Fibroblast of skin of right biceps (primary cell): ENCODE data around the gene GNB1.
"Not testable (repeated sequence)": the region's sequence is repeated elsewhere in the genome, so short reads cannot be mapped to it uniquely, and the experiment has no call there.

ENCODE experiments used
- DNase-seq: peaks from one replicate; pipeline ENCODE4 v3.0.0-alpha.2; 2013

Gene GNB1

GRCh38 chr1:1758059-1758621, 132.7 kb downstream of the GNB1 start:
- no peak for DNase-seq

DNA sequence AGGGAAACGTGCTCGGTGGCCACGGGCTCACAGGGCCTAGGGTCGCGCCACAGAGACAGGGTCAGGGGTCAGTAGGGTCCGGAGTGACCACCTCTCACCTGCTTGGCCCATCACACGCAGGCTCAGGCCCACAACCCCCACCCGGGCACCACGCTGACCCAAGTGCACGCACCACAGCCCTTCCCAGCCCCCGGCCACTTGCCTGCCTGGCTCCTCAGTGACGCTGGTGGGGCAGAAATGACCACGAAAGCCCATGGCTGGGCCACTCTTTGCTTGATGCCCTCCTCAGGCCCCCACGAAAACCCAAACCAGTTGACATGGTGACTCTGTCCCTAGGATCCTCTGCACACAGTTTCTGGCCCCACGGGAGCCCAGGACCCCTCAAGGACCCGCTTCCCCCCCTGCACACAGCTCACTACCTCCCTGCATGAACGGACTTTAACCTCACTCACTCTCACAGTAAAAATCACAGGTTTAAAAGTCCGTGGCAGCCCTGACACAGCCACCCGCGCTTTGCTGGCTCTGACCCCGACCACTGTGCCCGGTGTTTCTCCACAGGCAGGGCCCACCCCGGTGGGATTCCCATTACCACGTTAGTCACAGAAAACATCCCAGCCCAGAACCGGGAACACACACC, 133.3 kb downstream of the GNB1 start:
- DNase-seq, result no peak

DNA sequence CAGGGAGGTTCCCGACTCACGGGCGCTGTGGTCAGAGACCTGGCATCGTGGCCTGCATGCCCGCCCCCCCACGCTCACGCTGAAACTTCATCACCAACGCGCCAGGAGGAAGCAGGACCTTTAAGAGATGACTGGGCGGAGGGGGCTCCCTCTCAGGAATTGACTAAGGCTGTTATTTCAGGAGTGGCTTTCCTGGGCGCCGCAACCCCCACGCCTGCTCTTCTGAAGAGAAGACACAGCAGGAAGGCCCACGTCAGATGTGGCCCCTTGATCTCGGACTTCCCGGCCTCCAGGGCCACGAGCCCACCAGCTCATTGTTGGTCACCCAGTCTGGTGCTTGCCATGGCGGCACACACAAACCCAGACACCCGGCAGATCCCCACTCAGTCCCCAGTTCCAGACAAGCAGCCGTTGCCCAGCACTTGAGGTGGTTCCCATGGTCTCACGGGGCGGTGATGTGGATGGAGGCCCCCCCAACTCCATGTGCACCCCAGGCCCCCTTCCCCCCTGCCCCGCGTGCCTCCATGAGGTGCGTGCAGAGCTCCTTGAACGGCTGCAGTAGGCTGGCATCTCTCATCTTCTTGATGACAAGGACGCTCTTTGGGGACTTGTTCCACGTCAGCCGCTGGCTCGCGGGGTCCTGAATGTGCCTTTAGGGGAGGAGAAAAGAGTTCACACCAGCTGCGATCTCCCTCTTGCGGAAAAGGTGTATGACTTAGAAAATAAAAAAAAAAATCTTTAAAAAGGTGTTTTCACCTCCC, 134.0 kb downstream of the GNB1 start:
- no peak for DNase-seq

DNA sequence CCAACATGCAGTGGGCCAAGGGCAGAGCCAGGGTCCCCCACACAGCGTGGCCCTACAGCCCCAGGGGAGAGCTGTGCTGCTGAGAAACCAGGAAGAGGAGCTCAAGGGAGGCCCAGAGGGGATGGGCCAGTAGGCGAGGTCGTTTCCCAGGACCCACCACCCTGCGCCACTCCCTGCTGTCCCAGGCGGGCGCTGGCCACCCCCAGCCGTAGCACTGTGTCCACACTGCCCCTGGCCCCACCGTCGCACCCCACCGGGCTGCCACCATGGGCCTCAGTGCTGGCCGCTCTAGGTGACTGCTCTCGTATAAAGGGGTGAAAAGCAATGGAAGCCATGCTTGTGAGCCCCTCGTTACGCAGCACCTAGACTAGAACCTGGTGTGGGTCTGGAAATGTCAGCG, 135.0 kb downstream of the GNB1 start:
- DNase-seq, result no peak

- no peak for DNase-seq
These were observed 135.5 kb downstream of the GNB1 start for GRCh38 chr1:1755426-1755825.

GRCh38 chr1:1754051-1754815, 136.7 kb downstream of the GNB1 start:
- no peak for DNase-seq

DNA sequence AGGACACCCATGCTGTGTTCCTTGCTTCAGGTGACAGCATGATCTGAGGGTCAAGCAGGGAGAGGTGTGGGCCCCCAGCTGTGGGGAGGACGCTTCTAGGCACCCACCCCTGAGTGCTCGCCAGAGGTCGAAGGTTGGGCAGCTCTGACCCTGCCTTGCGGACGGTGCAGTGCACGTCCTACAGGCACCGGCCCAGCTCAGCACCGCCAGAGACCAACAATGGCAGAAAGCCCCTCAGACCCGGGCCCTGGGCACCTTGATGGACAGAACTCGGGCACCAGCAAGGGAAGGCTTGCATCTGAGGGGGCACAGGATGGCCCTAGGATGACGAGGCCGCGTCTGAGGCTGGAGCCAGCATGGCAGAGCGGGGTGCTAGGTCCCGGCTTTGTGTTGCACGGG, 137.3 kb downstream of the GNB1 start:
- DNase-seq, result no peak

GRCh38 chr1:1752636-1753606, 138.0 kb downstream of the GNB1 start:
- DNase-seq, result no peak

GRCh38 chr1:1752190-1752589, 138.7 kb downstream of the GNB1 start:
- DNase-seq, result no peak

GRCh38 chr1:1749941-1750340, 140.9 kb downstream of the GNB1 start:
- not testable (repeated sequence) for DNase-seq

GRCh38 chr1:1748686-1749321, 142.1 kb downstream of the GNB1 start:
- DNase-seq, result no peak

DNA sequence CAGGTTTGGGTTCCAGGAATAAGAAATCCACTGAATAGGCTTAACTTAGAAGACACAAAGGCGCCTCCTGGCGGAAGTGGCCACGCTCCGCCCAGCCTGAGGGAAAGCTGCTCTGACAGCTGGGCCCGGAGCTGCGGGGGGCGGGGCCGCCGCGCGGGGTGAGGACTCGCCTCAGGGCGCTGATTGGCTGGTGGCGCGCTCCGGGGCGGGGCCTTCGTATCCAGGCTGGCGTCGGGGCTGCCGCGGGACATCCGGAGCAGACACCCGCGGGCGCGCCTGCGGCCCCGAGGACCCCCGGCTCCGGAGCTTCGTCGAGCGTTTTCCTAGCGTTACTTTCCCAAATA, 144.3 kb downstream of the GNB1 start:
- DNase-seq, result not testable (repeated sequence)

GRCh38 chr1:1745651-1746565, 145.0 kb downstream of the GNB1 start:
- DNase-seq, result peak; percentile 82

DNA sequence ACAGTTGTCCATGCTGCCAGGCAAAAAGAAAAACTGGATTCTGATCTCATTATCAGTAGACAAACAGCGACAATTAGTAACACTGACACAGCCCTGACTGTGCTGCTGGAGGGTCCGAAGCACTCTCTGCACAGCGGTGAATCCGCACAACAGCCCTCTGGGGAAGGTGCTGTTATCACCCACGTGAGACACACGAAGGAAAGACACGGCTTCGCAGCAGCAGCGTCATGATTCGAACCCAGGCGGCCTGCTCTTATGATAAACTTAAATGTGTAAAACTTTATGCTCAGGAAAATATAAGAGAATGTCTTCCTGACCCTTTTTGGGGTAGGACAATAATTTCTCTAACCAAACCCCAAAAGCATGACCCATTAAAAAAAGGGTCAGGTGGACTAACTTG, 148.4 kb downstream of the GNB1 start:
- DNase-seq, result not testable (repeated sequence)

- DNase-seq, result peak; percentile 84
These were observed 149.9 kb downstream of the GNB1 start for GRCh38 chr1:1741013-1741412.

DNA sequence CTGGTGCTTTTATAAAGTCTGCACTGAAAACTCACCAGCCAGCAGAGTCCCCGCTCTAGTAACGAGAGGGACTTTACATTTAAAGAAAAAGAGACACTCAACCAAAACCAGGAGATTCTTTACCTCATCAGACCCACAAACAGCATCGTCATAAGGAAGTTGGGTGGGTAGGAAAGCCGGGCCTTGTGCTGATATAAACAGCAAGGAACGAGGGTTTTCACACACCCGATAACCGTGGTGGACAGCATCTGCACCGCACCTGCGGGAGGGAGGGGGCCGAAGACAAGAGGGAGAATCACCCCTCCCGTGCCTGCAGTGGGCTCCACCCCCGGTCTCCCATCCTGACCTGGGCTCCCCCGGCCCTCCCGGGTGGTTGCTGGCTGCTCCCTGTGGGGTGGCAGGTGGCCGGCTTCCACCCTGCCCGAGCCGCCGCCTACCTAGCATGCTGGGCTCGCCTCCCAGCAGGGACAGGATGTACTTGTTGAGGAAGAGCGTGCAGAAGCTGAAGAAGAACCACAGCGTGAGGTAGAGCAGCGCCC, 152.0 kb downstream of the GNB1 start:
- DNase-seq, result not testable (repeated sequence)

DNA sequence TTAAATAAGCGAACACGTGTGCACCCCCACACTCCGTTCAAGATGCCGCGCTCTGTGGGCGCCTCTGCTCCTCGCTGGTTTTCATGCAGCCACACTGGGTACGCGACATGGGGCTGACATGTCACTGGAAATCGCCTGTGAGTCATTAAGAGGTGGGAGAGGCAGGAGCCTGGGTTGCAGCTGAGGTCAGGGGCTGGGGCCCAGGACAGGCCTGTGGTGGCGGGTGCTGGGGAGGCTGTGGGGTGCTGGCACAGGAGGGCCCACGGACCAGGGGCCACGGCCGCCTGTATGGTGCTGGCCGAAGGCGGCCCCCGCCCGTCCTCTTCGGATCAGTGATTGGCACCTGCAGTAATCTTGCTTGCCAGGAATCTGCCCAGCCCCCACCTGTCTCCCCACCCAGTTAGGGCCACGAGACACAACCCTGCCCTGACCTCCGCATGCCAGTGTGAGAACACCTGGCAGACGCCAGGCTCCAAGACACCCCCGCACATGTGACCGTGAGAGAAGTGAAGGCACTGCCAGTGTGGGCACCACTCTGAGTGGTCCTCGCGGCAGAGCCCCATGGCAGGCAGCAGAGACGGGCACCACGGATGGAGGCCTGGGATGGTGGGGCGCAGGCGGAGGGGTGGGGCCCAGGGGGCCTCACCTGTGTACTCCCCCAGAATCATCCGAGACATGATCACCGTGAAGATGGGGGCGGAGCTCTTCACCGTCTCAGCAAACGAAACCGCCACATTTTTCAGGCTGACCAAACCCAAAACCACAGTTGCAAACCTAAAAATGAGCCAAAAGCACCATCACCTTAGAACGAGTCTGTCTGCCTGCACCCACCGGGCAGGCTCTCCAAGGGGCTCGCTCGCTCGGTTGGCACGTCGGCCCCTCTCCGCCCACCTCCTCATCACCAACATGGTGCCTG, 153.0 kb downstream of the GNB1 start:
- DNase-seq, result not testable (repeated sequence)
